ENCODE data around the gene TBC1D14.
"Not testable (repeated sequence)": the region's sequence is repeated elsewhere in the genome, so short reads cannot be mapped to it uniquely, and the experiment has no call there.

Gene TBC1D14

GRCh38 chr4:6909113-6909969 is at the start of gene TBC1D14:
TSS of gene TBC1D14 (plus strand) at chr4:6909826. CDS start at chr4:6923390, 13,564 bp downstream.
- DNase-seq, result peak; percentile 64

DNA sequence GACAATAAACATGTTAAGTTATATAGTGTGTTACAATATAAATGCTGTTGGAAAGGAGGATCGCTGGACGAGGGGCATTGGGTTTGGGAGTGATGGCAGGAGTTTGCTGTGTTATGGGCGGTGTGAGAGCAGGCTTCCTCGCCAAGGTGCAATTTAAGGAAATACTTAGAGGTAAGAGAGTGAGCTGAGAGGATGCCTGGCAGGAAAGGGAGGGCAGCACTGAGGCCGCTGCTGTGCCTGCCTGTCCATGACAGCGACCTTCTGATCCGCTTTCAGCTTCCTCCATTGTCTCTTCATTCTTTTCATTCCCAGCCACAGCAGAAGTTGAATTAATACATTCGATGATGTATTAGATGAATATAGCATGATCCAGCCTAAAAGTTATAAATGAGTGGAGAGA is 41.2 kb upstream of the TBC1D14 start:
- DNase-seq, result no peak

DNA sequence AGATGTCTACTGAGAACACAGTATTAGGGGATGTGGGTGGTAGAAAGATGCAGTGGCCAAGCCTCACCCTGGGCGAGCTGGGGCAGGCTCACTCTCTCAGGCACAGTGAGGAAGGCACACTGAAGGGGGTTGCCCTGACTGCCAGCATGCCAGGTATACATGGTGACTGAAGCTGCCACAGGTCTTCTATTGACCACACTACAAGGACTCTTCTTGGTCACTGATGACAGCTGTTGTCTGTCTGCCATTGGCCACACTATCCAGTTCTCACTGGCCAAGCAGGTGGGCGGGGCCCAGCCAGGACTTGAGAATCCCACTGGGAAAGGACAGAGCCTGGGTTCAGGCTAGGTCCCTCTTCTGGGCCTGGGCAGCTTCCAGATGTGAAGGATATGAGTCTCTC is 39.7 kb upstream of the TBC1D14 start:
- no peak for DNase-seq

DNA sequence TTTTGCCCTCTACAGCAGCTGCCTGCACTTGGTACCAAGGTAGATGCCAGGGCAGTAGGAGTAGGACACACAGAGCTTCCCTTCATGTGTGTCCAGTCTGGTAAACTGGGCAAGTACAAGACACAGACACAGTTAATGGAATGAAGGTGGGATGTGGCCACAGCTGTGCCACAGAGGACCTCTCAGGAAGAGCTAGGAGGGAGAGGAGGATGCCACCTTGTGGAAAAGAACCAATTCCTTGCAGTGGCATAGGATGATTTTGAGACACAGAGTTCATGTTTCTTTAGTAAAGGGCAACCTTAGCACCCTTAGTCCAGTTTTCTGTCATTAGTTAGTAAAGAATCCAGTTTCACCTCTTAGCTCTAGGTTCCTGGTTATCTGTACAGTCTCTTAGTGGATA is 36.3 kb upstream of the TBC1D14 start:
- no peak for DNase-seq

DNA sequence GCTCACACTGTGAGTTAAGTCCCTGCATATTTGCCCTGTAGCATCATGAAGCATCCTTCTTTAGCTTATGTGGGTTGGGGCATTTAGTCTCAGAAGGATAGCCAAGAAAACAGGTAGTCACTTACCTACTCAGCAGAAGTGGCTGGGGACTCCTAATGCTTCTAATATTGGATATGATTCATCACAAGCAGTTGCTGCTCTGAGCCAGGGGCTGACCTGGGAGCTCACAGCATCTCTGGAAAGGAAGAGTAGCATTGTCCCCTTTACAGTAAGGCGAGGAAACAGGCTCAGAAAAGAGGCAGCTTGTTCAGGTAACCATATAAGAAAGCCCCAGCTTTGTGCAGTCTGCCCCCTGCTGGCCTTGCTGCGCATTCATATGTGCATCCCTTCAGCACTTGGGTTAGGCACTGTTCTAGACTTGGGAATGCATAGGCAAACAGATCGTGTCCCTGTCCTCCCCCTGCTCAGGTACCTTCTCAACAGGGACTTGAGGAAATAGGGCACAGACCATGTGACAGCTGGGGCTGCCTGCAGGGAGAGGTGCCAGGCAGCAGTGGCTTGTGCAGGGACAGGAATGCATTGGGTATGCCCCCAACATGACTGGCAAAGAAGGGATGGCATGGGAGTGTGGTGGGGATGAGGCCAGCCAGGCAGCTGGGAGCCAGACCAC is 35.7 kb upstream of the TBC1D14 start:
- DNase-seq, result no peak

DNA sequence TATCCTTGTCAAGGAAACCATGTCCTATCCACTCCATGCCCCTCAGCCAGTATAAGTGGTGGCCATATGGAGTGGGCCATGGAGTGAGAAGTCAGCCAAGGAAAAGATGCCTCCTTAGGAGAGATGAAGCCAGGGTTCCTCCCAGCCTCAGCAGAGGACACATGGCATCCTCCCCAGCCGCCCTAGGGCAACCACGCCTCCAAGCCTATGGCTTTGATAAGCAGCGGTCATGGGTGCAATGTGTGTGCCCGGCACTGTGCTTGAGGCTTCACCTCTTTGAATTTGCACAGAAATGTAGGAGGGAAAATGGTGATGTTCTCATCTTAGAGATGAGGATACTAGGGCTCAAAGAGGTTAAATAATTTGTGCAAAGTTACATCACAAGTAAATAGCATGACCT is 34.6 kb upstream of the TBC1D14 start:
- no peak for DNase-seq

DNA sequence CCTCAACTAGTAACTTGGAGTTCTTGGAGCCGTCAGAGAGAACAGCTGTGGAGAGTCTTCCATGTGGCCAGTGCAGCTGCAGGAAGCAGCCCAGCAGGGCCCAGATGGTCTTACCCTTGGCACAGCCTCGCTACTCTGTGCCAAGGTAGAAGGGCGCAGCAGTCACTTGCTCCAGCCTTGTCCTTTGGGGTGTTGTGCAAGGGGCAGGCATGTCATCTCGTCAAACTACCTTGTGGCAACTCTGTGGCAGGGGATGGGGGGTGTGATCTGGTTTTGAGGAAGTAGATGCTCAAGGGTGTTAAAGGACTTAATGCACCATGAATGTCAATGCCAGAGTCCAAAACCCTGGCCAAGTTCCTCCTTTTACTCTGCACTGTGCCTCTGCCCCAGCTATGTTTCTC is 34.2 kb upstream of the TBC1D14 start:
- no peak for DNase-seq

GRCh38 chr4:6876440-6876839 is 33.2 kb upstream of the TBC1D14 start:
- DNase-seq, result no peak

- DNase-seq, result no peak
These were observed 32.6 kb upstream of the TBC1D14 start for GRCh38 chr4:6877067-6877466.

GRCh38 chr4:6878451-6879059 is 31.1 kb upstream of the TBC1D14 start:
- DNase-seq, result no peak

GRCh38 chr4:6880691-6881090 is 28.9 kb upstream of the TBC1D14 start:
- no peak for DNase-seq

- DNase-seq, result no peak
These were observed 27.7 kb upstream of the TBC1D14 start for GRCh38 chr4:6881908-6882307.

DNA sequence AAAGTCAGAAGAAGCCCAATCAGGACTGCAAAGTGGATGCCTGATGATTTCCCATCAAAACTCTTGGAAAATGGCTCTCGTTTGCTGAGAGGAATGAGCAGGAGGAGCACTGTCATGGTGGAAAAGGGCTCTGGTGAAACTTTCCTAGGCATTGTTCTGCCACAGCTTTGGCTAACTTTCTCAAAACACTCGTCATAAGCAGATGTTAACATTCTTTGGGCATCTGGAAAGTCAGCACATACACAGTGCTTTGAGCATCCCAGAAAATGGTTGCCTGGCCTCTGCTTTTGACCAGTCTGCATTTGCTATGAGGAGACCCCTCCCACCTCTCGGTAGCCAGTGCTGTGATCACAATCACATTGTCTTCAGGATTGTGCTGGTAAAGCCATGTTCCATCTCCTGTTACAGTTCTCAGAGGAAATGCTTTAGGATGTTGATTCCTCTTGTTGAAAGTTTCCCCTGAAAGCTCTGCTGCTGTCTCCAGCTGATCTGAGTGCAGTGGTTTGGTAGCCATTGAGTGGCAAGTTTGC is 25.2 kb upstream of the TBC1D14 start:
- DNase-seq, result no peak

DNA sequence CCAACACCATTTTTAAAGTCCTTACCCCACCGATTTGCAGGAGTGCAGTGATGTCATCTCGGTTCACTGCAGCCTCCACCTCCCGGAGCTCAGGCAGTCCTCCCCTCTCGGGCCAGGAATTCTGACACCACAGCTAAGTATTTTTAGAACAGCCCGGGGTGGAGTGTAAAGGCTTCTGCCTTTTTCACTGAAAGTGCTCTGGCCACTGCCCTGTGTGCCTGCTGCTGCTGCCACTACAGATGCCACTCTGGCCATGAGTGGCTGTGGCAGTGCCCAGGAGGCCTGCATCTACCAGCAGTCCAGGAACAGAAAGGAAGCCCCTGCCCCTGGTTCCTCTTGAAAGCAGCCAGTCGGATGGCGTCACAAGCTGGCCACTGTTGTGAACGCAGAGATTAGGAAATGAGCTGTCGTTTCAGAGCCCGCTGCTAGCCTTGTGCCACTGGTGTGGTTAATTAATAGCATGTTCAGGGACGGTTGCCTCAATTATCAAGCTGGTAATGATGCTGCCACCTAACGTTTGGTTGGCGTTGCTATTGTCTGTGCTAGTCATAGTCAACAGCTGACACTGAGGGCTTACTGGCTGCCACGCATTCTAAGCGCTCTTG is 23.6 kb upstream of the TBC1D14 start:
- DNase-seq, result peak; percentile 3

GRCh38 chr4:6886886-6887285 is 22.7 kb upstream of the TBC1D14 start:
- DNase-seq, result no peak

GRCh38 chr4:6887591-6888371 is 21.8 kb upstream of the TBC1D14 start:
- DNase-seq, result no peak

GRCh38 chr4:6888506-6889071 is 21.0 kb upstream of the TBC1D14 start:
- DNase-seq, result no peak

GRCh38 chr4:6889101-6889735 is 20.4 kb upstream of the TBC1D14 start:
- DNase-seq, result no peak

- DNase-seq, result no peak
These were observed 19.8 kb upstream of the TBC1D14 start for GRCh38 chr4:6889736-6890324.

- DNase-seq, result no peak
These were observed 19.3 kb upstream of the TBC1D14 start for GRCh38 chr4:6890358-6890757.

DNA sequence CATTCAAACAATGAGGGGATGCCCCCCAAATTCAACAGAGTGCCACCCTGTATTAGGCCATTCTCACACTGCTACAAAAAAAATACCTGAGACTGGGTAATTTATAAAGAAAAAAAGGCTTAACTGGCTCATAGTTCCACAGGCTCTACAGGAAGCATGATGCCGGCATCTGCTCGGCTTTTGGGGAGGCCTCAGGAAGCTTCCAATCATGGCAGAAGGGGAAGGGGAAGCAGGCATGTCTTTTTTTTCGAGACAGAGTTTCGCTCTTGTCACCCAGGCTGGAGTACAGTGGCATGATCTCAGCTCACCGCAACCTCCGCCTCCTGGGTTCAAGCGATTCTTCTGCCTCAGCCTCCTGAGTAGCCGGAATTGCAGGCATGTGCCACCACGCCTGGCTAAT is 18.7 kb upstream of the TBC1D14 start:
- DNase-seq, result not testable (repeated sequence)

Data from NCI-H2227 treated with DMSO at 0.1 percent for 48 hours (cell line).